ENCODE results near the gene IST1.

DNA sequence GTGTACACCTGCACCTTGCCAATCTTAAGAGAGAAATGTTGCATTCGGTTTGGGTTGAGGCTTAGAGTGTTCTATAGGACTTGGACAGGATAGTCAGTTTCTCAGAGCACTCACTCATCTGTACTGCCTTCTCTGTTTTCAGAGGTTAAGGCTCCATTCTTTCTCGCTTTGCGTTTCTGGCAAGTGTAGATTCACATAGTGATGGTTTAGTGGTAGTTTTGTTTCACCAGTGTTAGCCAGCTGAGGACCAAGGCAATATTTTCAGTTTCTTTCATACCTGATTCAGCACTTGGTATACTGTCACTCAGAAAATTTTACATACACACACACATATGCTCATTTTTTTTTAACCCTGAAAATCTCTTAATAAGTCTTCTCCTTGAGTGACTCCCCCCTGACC lies 48.2 kb upstream of the IST1 start:
- TF ChIP-seq, protein P1, sequence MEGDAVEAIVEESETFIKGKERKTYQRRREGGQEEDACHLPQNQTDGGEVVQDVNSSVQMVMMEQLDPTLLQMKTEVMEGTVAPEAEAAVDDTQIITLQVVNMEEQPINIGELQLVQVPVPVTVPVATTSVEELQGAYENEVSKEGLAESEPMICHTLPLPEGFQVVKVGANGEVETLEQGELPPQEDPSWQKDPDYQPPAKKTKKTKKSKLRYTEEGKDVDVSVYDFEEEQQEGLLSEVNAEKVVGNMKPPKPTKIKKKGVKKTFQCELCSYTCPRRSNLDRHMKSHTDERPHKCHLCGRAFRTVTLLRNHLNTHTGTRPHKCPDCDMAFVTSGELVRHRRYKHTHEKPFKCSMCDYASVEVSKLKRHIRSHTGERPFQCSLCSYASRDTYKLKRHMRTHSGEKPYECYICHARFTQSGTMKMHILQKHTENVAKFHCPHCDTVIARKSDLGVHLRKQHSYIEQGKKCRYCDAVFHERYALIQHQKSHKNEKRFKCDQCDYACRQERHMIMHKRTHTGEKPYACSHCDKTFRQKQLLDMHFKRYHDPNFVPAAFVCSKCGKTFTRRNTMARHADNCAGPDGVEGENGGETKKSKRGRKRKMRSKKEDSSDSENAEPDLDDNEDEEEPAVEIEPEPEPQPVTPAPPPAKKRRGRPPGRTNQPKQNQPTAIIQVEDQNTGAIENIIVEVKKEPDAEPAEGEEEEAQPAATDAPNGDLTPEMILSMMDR (IDR thresholded peaks at IDR 0.05; ENCODE audit: poor library complexity): no peak
- no peak for TF ChIP-seq EZH2 (IDR thresholded peaks at IDR 0.05; ENCODE audit: borderline replicate concordance)
